LHCN-M2 (cell line): ENCODE results near the gene ILK. TPM values are rescaled to one million over a fixed set of nuclear protein-coding genes. Genes with fewer than 3 reads are reported as not detected.

Experiments
- DNase-seq: peaks from one replicate; pipeline ENCODE4 v3.0.0-alpha.2; 2012; ENCODE audit warnings: low read depth
- total RNA-seq: library from RNA; depleted of rRNA; stranded (reverse); fragments of >200 nt; gene quantifications from 2 replicates; pipeline ENCODE4 v1.2.3, GENCODE V29; 2014

Gene ILK
- total RNA-seq, 1 experiment from 2014 or later: 210 TPM

DNA sequence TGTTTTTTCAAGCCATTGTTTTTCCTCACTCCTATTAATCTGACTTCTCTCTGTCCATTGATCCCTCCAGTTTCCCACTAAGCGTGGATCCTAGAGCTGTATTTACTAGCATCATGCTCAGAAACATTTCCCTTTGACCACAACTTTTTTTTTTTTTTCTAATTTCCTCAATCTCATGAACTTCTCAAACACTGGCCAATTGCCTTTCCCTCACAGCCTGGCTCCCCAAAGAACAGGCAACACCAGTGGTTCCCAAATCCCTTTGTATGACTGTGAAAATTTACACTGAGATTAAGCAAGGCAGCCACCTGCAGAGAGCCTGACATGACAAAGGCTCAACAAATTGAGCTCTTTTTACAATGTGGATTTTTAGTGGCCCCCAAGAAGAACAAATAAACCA, 17.1 kb downstream of the ILK start:
- DNase-seq: no peak

DNA sequence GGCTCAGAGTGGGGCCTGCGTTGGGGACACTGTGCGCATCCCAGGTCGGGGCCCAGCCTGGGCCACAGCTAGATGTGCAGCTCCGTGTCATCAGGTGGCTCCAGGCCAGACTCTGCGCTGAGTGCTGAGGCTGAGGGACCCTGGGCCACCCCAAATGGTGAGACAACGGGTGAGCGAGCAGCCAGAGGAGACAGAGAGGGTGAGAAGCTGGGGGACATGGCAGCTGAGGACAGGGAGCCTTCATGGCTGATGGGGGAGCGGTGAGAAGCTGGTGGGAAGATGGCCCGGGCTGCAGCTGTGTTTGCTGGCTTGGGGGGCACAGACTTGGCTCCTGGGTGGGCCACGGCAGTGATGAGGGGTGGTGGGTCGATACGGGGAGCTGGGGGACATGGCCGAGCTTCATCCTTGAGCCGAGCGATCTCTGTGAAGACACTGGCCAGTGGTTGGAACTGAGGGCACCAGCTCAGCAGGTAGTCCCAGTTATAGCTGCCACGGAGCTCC, 18.2 kb downstream of the ILK start:
- DNase-seq: no peak

DNA sequence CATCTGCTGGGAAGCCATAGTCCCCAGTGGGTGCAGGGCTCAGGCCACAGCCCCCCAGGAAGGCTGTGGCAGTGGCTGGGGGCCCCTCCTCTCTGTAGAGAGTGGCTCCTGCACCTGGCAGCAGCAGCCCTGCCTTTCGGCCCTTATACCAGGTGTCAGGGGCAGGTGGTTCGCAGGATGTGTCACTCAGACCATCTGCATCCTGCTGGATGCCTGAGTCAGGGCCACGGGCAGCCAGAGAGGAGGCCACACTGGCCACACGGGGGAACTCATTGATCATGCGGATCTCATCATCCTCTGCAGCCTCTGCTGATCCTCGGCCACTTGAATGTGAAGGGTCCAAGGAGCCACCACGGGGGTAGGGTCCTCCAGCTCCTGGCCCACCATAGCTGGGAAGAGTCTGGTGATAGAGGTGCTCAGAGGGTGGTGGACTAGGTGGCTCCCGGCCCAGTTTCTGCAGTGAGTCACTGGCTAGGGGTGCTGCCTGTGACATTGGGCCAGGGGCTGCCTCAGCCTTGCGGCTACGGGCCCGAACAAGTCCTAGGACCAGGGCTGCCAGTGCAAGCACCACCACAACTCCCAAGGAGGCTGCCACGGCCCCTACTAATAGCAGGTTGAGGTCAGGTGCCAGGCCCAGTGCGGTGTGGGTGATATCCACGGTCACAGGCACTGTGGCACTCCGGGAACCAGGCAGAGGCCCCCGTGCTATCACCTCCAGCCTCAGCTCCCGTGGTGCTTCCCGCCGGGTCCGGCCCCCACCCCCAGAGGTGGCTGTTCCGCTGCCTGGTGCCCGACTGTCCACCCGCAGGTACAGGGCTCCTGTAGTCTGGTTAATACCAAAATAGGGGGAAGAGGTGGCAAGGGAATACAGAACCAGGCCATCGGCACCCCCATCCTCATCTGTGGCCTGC, 18.9 kb downstream of the ILK start:
- no peak for DNase-seq

GRCh38 chr11:6623391-6624363, 20.1 kb downstream of the ILK start:
- no peak for DNase-seq

- DNase-seq: no peak
Observed at GRCh38 chr11:6625156-6625831, 21.7 kb downstream of the ILK start.

DNA sequence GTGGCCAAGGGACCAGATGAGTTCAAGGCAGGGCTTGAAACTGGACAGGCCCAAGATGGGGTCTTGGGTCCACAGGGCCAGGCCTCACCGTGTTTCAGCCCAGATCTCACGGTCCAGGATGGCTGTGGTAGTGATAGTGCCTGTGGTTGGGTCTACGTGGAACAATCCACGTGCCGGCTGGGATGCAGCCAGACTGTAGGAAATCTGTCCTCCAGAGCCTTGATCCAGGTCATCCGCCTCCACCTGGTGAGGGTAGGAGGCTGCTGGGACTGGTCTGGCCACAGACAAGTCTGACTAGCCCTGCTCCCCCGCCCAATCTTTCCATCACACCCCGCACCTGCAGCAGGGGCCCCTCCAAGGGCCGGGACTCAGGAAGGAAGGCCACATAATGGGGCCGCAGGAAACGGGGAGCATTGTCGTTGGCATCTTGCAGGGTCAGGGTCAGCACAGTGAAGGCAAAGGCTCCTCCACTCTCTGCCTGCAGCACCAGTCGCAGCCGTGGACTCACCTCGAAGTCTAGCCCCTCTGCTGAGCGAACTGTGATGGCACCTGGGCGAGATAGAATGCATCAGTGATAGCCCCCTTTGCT, 22.4 kb downstream of the ILK start:
- no peak for DNase-seq

GRCh38 chr11:6626971-6627761, 23.6 kb downstream of the ILK start:
- no peak for DNase-seq

DNA sequence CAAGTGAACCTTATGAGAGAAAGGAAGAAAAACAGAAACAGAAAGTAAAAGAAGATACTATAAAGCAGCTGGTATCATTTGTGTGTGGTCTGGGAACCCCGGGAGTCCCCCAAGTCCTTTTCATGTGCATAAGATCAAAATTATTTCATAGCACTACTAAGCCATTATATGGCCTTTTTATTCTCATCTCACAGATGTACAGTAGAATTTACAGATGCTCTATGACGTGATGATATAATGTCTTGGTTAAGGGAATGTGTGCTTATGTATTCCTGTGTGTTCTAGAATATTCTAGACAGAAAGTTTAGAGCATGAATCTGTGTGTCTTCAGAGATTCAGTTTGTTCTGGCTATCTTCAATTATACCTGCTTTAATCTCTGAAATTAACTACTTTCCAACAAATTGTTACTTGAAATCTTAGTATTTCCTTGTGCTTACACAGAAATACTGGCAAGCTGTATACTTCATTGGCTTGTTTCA, 24.2 kb downstream of the ILK start:
- DNase-seq: no peak

DNA sequence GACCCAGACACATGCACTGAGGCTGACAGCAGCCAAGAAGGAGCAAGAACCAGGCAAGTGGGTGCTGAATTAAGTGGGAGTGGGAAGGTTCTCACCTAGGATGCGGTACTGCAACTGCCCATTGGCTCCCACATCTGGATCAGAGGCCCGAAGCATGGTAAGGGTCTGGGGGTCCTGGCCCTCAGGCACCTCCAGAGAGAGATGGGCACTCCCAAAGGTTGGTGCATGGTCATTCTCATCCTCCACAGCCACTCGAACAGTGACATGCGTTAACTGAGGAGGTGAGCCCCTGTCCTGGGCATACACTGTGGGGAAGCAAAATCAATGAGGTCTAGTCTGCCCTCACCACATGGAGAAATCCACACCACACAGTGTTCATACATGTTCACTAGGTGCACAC, 25.0 kb downstream of the ILK start:
- no peak for DNase-seq

DNA sequence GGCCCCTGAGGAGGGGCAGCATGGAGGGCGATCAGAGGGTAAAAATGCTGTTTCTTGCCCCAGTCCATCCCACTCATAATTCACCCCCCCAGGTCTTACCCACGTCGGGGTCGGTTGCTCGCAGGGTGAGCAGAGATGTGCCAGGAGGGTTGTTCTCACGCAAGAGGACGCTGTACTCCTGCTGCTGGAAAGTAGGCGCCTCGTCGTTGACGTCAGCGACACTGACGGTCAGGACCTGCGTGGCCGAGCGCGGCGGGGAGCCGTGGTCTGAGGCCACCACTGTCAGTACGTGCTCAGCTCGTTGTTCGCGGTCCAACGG, 26.0 kb downstream of the ILK start:
- DNase-seq: no peak

- no peak for DNase-seq
Observed at GRCh38 chr11:6629892-6630631, 26.5 kb downstream of the ILK start.

GRCh38 chr11:6630632-6631291, 27.2 kb downstream of the ILK start:
- DNase-seq: no peak

GRCh38 chr11:6631361-6631890, 27.9 kb downstream of the ILK start:
- DNase-seq: no peak

DNA sequence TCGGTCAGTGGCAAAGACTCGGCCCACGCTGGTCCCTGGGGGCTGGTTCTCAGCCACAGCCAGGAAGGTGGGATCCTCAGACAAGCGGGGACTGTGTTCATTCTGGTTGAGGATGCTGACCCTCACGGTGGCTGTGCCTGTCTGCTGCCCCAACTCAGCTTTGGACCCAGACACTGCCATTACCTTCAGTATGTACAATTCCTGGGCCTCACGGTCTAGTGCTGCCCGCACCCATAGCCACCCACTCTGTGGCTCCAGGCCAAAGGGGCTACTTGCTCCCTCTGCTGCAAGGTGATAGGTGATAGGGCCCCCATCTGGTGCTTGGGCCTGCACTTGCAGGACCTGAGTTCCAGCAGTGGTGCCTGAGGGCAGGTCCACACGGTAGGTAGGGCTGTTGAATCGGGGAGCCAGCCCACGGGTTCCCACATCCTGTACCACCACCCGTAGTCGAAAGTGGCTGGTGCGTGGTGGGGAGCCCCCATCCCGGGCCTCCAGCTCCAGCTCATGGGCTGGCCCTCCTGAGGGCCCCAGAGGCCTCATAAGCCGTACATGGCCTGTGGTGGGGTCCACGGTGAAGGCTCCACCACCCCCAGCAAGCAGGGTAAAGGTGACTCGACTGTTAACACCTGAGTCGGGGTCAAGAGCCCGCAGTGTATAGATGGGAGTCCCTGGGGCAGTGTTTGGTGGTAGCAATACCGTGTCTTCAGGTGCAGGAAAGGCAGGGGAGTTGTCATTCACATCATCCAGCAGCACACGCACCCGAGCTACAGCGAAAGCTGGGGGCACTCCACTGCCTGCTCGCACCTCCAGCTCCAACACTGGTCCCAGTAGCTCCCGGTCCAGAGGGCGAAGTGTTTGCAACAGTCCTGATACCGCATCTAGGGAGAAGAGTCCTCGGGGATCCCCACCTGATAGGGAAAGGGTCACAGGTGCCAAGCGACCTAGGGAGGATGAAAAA, 28.8 kb downstream of the ILK start:
- DNase-seq: no peak

- no peak for DNase-seq
Observed at GRCh38 chr11:6633422-6634408, 30.1 kb downstream of the ILK start.

GRCh38 chr11:6634534-6634933, 31.0 kb downstream of the ILK start:
- DNase-seq: no peak
